Endothelial cell (in vitro differentiated cells): Measurements from ENCODE around the gene RNF111. TPM values are rescaled to one million over a fixed set of nuclear protein-coding genes. Genes with fewer than 3 reads are reported as not detected.
"Not testable (repeated sequence)": the region's sequence is repeated elsewhere in the genome, so short reads cannot be mapped to it uniquely, and the experiment has no call there.

Experiments used
- DNase-seq: peaks from one replicate; pipeline ENCODE4 v3.0.0; 2021; ENCODE audit warnings: low spot score
- H3K27ac Mint-ChIP-seq: one replicate; pipeline ENCODE4 v1.8.0; 2021; ENCODE audit warnings: mixed read lengths, inconsistent platforms; ENCODE audit not compliant: unreplicated experiment
- H3K27me3 Mint-ChIP-seq: one replicate; pipeline ENCODE4 v1.8.0; 2021; ENCODE audit warnings: mild to moderate bottlenecking, moderate library complexity, mixed read lengths, inconsistent platforms; ENCODE audit not compliant: unreplicated experiment
- H3K36me3 Mint-ChIP-seq: one replicate; pipeline ENCODE4 v1.8.0; 2021; ENCODE audit warnings: mild to moderate bottlenecking, low read depth, mixed read lengths, inconsistent platforms; ENCODE audit not compliant: unreplicated experiment
- H3K4me1 Mint-ChIP-seq: one replicate; pipeline ENCODE4 v1.8.0; 2021; ENCODE audit warnings: mild to moderate bottlenecking, mixed read lengths, inconsistent platforms; ENCODE audit not compliant: unreplicated experiment
- H3K4me3 Mint-ChIP-seq: one replicate; pipeline ENCODE4 v1.8.0; 2021; ENCODE audit warnings: mild to moderate bottlenecking, mixed read lengths, inconsistent platforms; ENCODE audit not compliant: unreplicated experiment
- H3K9me3 Mint-ChIP-seq: one replicate; pipeline ENCODE4 v1.8.0; 2021; ENCODE audit warnings: mixed read lengths, inconsistent platforms; ENCODE audit not compliant: unreplicated experiment
- total RNA-seq: library from RNA; stranded (reverse); fragmentation: NEBNext Ultra II Directional; extraction: Animal tissue kit (Norgen Biotek cat#: 25700); gene quantifications from one replicate; pipeline ENCODE4 v1.2.1, GENCODE V29; 2021; ENCODE audit not compliant: unreplicated experiment
- TF ChIP-seq, protein P1 (sequence below): fragments of 200-600 bp; sonication (generic); IDR thresholded peaks from one replicate; pipeline ENCODE4 v1.5.0; 2021; ENCODE audit warnings: antibody characterized with exemption; ENCODE audit not compliant: unreplicated experiment

Gene RNF111
- total RNA-seq, 1 donor from 2014 or later, result 53.4 TPM

DNA sequence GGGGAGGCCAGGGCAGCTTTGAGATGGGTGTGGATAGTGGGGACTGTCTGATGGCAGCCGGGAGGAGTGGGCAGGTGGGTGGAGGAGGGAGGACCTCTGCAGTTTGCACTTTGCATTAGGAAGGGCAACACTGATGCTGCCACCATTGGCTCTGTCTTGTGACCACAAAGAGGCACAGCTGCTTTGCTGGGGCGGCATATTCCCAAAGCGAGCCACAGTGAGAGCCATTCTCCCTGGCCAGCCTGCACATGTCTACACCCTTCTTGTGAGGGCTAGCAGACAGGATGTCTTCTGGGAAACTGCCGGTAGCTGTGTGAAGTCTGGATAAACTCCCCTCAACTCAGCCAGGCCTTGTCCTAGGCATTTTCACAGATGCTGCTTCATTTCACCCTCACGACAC, 155.8 kb downstream of the RNF111 start:
- no peak for DNase-seq
- H3K9me3 Mint-ChIP-seq, result no peaks in the 10 kb centered on the region
- no peaks in the 10 kb centered on the region for H3K4me1 Mint-ChIP-seq
- H3K27me3 Mint-ChIP-seq, result peaks cover 7% of the 10 kb centered on the region
- no peak overlapping the region for H3K27ac Mint-ChIP-seq
- H3K36me3 Mint-ChIP-seq, result peaks cover 13% of the 10 kb centered on the region
- H3K4me3 Mint-ChIP-seq, result no peak overlapping the region
- TF ChIP-seq, protein P1, sequence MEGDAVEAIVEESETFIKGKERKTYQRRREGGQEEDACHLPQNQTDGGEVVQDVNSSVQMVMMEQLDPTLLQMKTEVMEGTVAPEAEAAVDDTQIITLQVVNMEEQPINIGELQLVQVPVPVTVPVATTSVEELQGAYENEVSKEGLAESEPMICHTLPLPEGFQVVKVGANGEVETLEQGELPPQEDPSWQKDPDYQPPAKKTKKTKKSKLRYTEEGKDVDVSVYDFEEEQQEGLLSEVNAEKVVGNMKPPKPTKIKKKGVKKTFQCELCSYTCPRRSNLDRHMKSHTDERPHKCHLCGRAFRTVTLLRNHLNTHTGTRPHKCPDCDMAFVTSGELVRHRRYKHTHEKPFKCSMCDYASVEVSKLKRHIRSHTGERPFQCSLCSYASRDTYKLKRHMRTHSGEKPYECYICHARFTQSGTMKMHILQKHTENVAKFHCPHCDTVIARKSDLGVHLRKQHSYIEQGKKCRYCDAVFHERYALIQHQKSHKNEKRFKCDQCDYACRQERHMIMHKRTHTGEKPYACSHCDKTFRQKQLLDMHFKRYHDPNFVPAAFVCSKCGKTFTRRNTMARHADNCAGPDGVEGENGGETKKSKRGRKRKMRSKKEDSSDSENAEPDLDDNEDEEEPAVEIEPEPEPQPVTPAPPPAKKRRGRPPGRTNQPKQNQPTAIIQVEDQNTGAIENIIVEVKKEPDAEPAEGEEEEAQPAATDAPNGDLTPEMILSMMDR, result no peak

DNA sequence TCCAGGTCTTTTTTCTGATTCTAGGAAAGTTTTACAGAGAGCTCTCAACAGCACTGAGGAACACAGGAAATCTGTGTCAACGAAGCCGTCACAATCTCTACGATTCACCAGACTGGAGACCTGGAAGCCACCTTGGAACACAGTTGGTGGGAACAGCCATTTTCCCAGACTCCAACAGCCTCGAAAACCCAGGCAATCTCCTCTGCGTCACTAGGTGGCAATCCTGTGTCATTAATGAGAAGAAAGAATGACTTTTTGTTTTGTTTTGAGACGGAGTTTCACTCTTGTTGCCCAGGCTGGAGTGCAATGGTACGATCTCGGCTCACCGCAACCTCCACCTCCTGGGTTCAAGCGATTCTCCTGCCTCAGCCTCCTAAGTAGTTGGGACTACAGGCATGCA, 157.1 kb downstream of the RNF111 start:
- not testable (repeated sequence) for H3K4me3 Mint-ChIP-seq, H3K27me3 Mint-ChIP-seq, H3K9me3 Mint-ChIP-seq, H3K27ac Mint-ChIP-seq, DNase-seq, H3K4me1 Mint-ChIP-seq
- H3K36me3 Mint-ChIP-seq, result peaks cover 23% of the 10 kb centered on the region

Other genes with a start within 250 kb of the RNF111 start
- gene ADAM10, start 238.0 kb upstream of the RNF111 start, total RNA-seq, result 287 TPM
- 14.2 TPM for gene MINDY2, start 216.4 kb upstream of the RNF111 start, total RNA-seq
- gene SLTM, start 54.0 kb upstream of the RNF111 start, total RNA-seq, result 71.9 TPM
- gene CCNB2, start 117.5 kb downstream of the RNF111 start, total RNA-seq, result 16.5 TPM
- not detected for gene LDHAL6B, start 219.2 kb downstream of the RNF111 start, total RNA-seq